MCF 10A (cell line): ENCODE results near the gene FPR2. TPM values are rescaled to one million over a fixed set of nuclear protein-coding genes. Genes with fewer than 3 reads are reported as not detected.

Experiments
- Bru-seq: library from RNA; stranded (reverse); fragments of 400-500 nt; gene quantifications from one replicate; lab custom pipeline; 2021; lab: Mats Ljungman, UMichigan
- BruChase-seq, 2 experiments: library from RNA; stranded (reverse); fragments of 400-500 nt; gene quantifications; one replicate each; lab custom pipeline; 2021; lab: Mats Ljungman, UMichigan
- BruUV-seq: library from RNA; stranded (reverse); fragments of 400-500 nt; replicated peaks from 2 replicates; lab custom pipeline; 2021; lab: Mats Ljungman, UMichigan
- CTCF ChIA-PET: fragments of 300-600 bp; sonication (Branson Sonifier 250); formaldehyde crosslinking; extraction: SDS; loops from one replicate; lab custom pipeline; 2021; ENCODE audit warnings: antibody characterized with exemption, inconsistent platforms; lab: Yijun Ruan, JAX
- POLR2A ChIA-PET: fragments of 300-600, 350-650 bp; sonication (Branson Sonifier 250); formaldehyde crosslinking; extraction: SDS; loops from one replicate; lab custom pipeline; 2020; ENCODE audit warnings: antibody characterized with exemption, inconsistent platforms; lab: Yijun Ruan, JAX
- DNase-seq: peaks from one replicate; pipeline ENCODE4 v3.0.0-alpha.2; 2018; ENCODE audit not compliant: unreplicated experiment
- H3K27ac Mint-ChIP-seq: one replicate; pipeline ENCODE4 v1.8.0; 2022; ENCODE audit warnings: mild to moderate bottlenecking, low read depth, mixed read lengths; ENCODE audit not compliant: unreplicated experiment
- H3K27me3 Mint-ChIP-seq: one replicate; pipeline ENCODE4 v1.8.0; 2022; ENCODE audit warnings: mixed read lengths; ENCODE audit not compliant: insufficient read depth, unreplicated experiment
- H3K36me3 Mint-ChIP-seq: one replicate; pipeline ENCODE4 v1.8.0; 2022; ENCODE audit warnings: mild to moderate bottlenecking, moderate library complexity, mixed read lengths; ENCODE audit not compliant: insufficient read depth, unreplicated experiment
- H3K4me1 Mint-ChIP-seq: one replicate; pipeline ENCODE4 v1.8.0; 2022; ENCODE audit warnings: mixed read lengths; ENCODE audit not compliant: insufficient read depth, unreplicated experiment
- H3K4me3 Mint-ChIP-seq: one replicate; pipeline ENCODE4 v1.8.0; 2022; ENCODE audit warnings: mild to moderate bottlenecking, moderate library complexity, mixed read lengths; ENCODE audit not compliant: unreplicated experiment
- H3K9me3 Mint-ChIP-seq: one replicate; pipeline ENCODE4 v1.8.0; 2022; ENCODE audit warnings: mixed read lengths; ENCODE audit not compliant: unreplicated experiment
- intact Hi-C: fragments of 100-400 bp; cut with micrococcal nuclease; formaldehyde crosslinking; loops from 2 replicates; pipeline ENCODE4 v1.14.1; 2022
- long read RNA-seq: library from polyadenylated mRNA; stranded (forward); transcript quantifications from one replicate; pipeline ENCODE4 v2.0.0, GENCODE V29; 2022
- total RNA-seq: library from RNA; stranded (reverse); gene quantifications from 2 replicates; pipeline ENCODE4 v1.2.3, GENCODE V29; 2022
- TF ChIP-seq, protein P1 (sequence below): fragments of 200-600 bp; IDR thresholded peaks from one replicate; pipeline ENCODE4 v1.8.0; 2022; ENCODE audit warnings: antibody characterized with exemption, mild to moderate bottlenecking; ENCODE audit not compliant: unreplicated experiment

Gene FPR2
- total RNA-seq (not detected in 2 replicates), Bru-seq, nascent RNA (percentile 16 among the genes with signal in this experiment), BruChase-seq, experiment 1, labeled RNA remaining after a 6-hour chase (percentile 15 among the genes with signal in this experiment), BruChase-seq, experiment 2, labeled RNA remaining after a 2-hour chase (percentile 16 among the genes with signal in this experiment)
- long read RNA-seq: 0 reads

- POLR2A ChIA-PET: no interaction called here
These were observed at the start of gene FPR2 for GRCh38 chr19:51760697-51761356. TSS of gene FPR2 (plus strand) at chr19:51761180. CDS start at chr19:51768659, 7,479 bp downstream.

DNA sequence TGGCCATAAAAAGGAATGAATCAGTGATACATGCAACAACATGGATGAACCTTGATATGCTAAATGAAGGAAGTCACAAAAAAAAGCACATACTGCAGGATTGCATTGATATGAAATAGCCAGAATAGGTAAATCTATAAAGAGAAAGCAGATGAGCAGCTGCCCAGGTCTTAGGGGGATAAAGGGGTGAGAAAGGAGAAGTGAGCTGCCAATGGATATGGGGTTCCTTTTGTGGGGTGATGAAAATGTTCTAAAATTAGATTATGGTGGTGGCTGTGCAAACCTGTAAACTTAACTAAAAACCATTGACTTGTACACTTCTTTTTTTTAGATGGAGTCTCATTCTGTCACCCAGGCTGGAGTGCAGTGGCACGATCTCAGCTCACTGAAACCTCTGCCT is 49.3 kb upstream of the FPR2 start:
- intact Hi-C loops: loop anchor here (1.0 kb wide), 1 partner anchor 67 kb away; no protein-coding TSS in a partner anchor
- DNase-seq: no peak

More at GRCh38 chr19:51760697-51761356, at the start of gene FPR2:
- intact Hi-C loops: no loop called here
- Mint-ChIP-seq H3K4me3 (no peak within 1 kb of the TSS), H3K4me1 (peaks cover 8% of the 10 kb centered on the region), H3K9me3 (no peaks in the 10 kb centered on the region), H3K36me3 (no peaks in the 10 kb centered on the region), H3K27ac (no peak within 1 kb of the TSS), H3K27me3 (peaks cover 16% of the 10 kb centered on the region)
- CTCF ChIA-PET: interaction anchor here (2.8 kb wide), 1 partner anchor 17 kb away, joined by 11 read pairs; no protein-coding TSS in a partner anchor
- no TSS peak for BruUV-seq
- TF ChIP-seq, protein P1, sequence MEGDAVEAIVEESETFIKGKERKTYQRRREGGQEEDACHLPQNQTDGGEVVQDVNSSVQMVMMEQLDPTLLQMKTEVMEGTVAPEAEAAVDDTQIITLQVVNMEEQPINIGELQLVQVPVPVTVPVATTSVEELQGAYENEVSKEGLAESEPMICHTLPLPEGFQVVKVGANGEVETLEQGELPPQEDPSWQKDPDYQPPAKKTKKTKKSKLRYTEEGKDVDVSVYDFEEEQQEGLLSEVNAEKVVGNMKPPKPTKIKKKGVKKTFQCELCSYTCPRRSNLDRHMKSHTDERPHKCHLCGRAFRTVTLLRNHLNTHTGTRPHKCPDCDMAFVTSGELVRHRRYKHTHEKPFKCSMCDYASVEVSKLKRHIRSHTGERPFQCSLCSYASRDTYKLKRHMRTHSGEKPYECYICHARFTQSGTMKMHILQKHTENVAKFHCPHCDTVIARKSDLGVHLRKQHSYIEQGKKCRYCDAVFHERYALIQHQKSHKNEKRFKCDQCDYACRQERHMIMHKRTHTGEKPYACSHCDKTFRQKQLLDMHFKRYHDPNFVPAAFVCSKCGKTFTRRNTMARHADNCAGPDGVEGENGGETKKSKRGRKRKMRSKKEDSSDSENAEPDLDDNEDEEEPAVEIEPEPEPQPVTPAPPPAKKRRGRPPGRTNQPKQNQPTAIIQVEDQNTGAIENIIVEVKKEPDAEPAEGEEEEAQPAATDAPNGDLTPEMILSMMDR: no peak
- DNase-seq: no peak

DNA sequence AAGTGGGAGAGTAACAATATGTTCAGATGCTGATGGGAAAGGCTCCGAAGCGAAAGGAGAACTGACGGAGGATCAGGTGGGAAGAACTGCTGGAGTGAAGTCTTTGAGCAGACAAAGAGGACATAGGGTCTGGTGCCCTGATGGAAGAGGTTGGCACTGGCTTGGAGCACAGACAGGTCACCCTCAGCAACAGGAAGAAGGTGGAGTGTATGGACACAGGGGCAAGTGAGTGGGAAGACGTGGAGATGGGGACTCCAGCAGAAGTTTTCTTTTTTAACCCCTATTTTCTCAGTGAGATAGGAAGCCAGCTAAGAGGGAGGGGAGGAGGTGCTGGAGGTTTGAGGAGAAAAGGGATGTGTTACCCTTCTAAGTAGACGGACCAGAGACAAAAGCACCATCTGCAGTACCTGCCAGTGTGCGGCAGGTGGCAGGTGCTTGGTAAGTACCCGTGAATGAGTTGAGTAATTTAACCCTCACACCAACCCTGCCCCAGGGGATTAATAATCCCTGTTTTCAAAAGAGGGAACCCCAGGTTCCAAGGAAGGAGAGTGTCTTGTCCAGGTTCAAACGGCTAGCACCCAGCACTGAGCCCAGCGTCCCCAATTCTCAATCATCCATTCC is 48.4 kb upstream of the FPR2 start:
- Mint-ChIP-seq H3K27ac (peak overlapping the region; percentile 13), H3K4me1 (peaks cover 43% of the 10 kb centered on the region), H3K4me3 (no peak overlapping the region), H3K27me3 (no peaks in the 10 kb centered on the region), H3K9me3 (peaks cover 7% of the 10 kb centered on the region), H3K36me3 (peaks cover 25% of the 10 kb centered on the region)
- DNase-seq: peak; percentile 79
- intact Hi-C loops: loop anchor here (1.0 kb wide), 1 partner anchor 66 kb away; no protein-coding TSS in a partner anchor
- ChIA-PET POLR2A (interaction anchor here (3.3 kb wide), 1 partner anchor 65 kb away, joined by 27 read pairs; no protein-coding TSS in a partner anchor), CTCF (interaction anchor here (0.6 to 12.4 kb wide), 8 partner anchors 8 to 99 kb away, joined by 3 to 138 read pairs (median 5); no protein-coding TSS in a partner anchor)
- no TSS peak for BruUV-seq
- TF ChIP-seq, protein P1: peak; percentile 75

More for the DNA sequence above, 49.3 kb upstream of the FPR2 start:
- H3K4me3 Mint-ChIP-seq: no peak overlapping the region
- H3K27ac Mint-ChIP-seq: peak overlapping the region; percentile 28
- peaks cover 47% of the 10 kb centered on the region for H3K4me1 Mint-ChIP-seq
- H3K27me3 Mint-ChIP-seq: no peaks in the 10 kb centered on the region
- H3K36me3 Mint-ChIP-seq: peaks cover 34% of the 10 kb centered on the region
- CTCF ChIA-PET: interaction anchor here (0.6 to 12.4 kb wide), 4 partner anchors 66 to 781 kb away, joined by 3 to 138 read pairs (median 12); no protein-coding TSS in a partner anchor
- POLR2A ChIA-PET: interaction anchor here (0.9 to 3.3 kb wide), 4 partner anchors 8 to 73 kb away, joined by 3 to 27 read pairs (median 6); no protein-coding TSS in a partner anchor
- BruUV-seq: no TSS peak
- peaks cover 7% of the 10 kb centered on the region for H3K9me3 Mint-ChIP-seq
- TF ChIP-seq, protein P1: no peak
